Activated B cell treated with CpG ODN at 0.5 μM for 24 hours (primary cell): ENCODE results near the gene DDX1. TPM values are rescaled to one million over a fixed set of nuclear protein-coding genes. Genes with fewer than 3 reads are reported as not detected.
"Not testable (repeated sequence)": the region's sequence is repeated elsewhere in the genome, so short reads cannot be mapped to it uniquely, and the experiment has no call there.

Experiments used
- ATAC-seq: fragments of 200-7000 bp; cut with Tn5 transposase; one replicate; pipeline ENCODE4 v1.10.0; 2021; ENCODE audit warnings: low read depth, mild to moderate bottlenecking, moderate library complexity
- CTCF ChIA-PET: fragments of 350-600 bp; sonication (Branson Sonifier 250); formaldehyde crosslinking; loops from one replicate; lab custom pipeline; 2021; ENCODE audit warnings: antibody characterized with exemption; lab: Charles Lee
- POLR2A ChIA-PET: fragments of 350-600 bp; sonication (Branson Sonifier 250); formaldehyde crosslinking; loops from one replicate; lab custom pipeline; 2021; ENCODE audit warnings: antibody characterized with exemption; lab: Charles Lee
- DNase-seq: peaks from one replicate; pipeline ENCODE4 v3.0.0; 2022
- H3K27ac Mint-ChIP-seq: one replicate; pipeline ENCODE4 v1.8.0; 2020; ENCODE audit warnings: mixed read lengths
- H3K27me3 Mint-ChIP-seq: one replicate; pipeline ENCODE4 v1.8.0; 2021; ENCODE audit warnings: mixed read lengths
- H3K36me3 Mint-ChIP-seq: one replicate; pipeline ENCODE4 v1.8.0; 2021; ENCODE audit warnings: low read depth, mixed read lengths
- H3K4me1 Mint-ChIP-seq: one replicate; pipeline ENCODE4 v1.8.0; 2021; ENCODE audit warnings: mixed read lengths
- H3K4me3 Mint-ChIP-seq: one replicate; pipeline ENCODE4 v1.8.0; 2020; ENCODE audit warnings: mild to moderate bottlenecking, mixed read lengths
- H3K9me3 Mint-ChIP-seq: one replicate; pipeline ENCODE4 v1.8.0; 2020; ENCODE audit warnings: mixed read lengths
- CTCF ChIP-seq: fragments of 200-600 bp; IDR thresholded peaks from one replicate; pipeline ENCODE4 v1.8.0; 2022; ENCODE audit warnings: antibody characterized with exemption, mild to moderate bottlenecking
- intact Hi-C: fragments of 100-400 bp; cut with micrococcal nuclease; formaldehyde crosslinking; loops from one replicate; pipeline ENCODE4 v1.15.1; 2024
- total RNA-seq: library from RNA; stranded (reverse); gene quantifications from 2 replicates; pipeline ENCODE4 v1.2.3, GENCODE V29; 2022

Gene DDX1
- total RNA-seq, 1 donor from 2014 or later: 74.4 TPM

GRCh38 chr2:15619510-15619909 lies 27.8 kb downstream of the DDX1 start:
- no peak for DNase-seq
- Mint-ChIP-seq H3K27me3 (no peaks in the 10 kb centered on the region), H3K4me3 (no peak overlapping the region)

GRCh38 chr2:15619938-15620337 lies 28.3 kb downstream of the DDX1 start:
- ChIA-PET POLR2A (no interaction called here), CTCF (no interaction called here)
- H3K27ac Mint-ChIP-seq: no peak overlapping the region
- no peaks in the 10 kb centered on the region for H3K4me1 Mint-ChIP-seq
- peaks cover 72% of the 10 kb centered on the region for H3K36me3 Mint-ChIP-seq
- no peak overlapping the region for H3K4me3 Mint-ChIP-seq
- no peak for DNase-seq
- intact Hi-C loops: no loop called here
- no peaks in the 10 kb centered on the region for H3K9me3 Mint-ChIP-seq
- H3K27me3 Mint-ChIP-seq: no peaks in the 10 kb centered on the region
- TF ChIP-seq CTCF: no peak
- no peak for ATAC-seq

More at GRCh38 chr2:15619510-15619909, 27.8 kb downstream of the DDX1 start:
- ChIA-PET POLR2A (no interaction called here), CTCF (no interaction called here)
- intact Hi-C loops: no loop called here
- no peaks in the 10 kb centered on the region for H3K4me1 Mint-ChIP-seq
- H3K36me3 Mint-ChIP-seq: peaks cover 71% of the 10 kb centered on the region
- ATAC-seq: no peak
- TF ChIP-seq CTCF: no peak
- no peaks in the 10 kb centered on the region for H3K9me3 Mint-ChIP-seq
- no peak overlapping the region for H3K27ac Mint-ChIP-seq

GRCh38 chr2:15620340-15620739 lies 28.7 kb downstream of the DDX1 start:
- H3K27me3 Mint-ChIP-seq: no peaks in the 10 kb centered on the region
- intact Hi-C loops: no loop called here
- TF ChIP-seq CTCF: no peak
- DNase-seq (no peak), ATAC-seq (no peak)
- ChIA-PET POLR2A (no interaction called here), CTCF (no interaction called here)
- peaks cover 72% of the 10 kb centered on the region for H3K36me3 Mint-ChIP-seq
- no peak overlapping the region for H3K4me3 Mint-ChIP-seq
- no peaks in the 10 kb centered on the region for H3K4me1 Mint-ChIP-seq
- no peak overlapping the region for H3K27ac Mint-ChIP-seq
- H3K9me3 Mint-ChIP-seq: no peaks in the 10 kb centered on the region

GRCh38 chr2:15620857-15621471 lies 29.3 kb downstream of the DDX1 start:
- Mint-ChIP-seq H3K27ac (no peak overlapping the region), H3K36me3 (peaks cover 74% of the 10 kb centered on the region), H3K9me3 (no peaks in the 10 kb centered on the region), H3K27me3 (no peaks in the 10 kb centered on the region), H3K4me3 (no peak overlapping the region), H3K4me1 (no peaks in the 10 kb centered on the region)
- intact Hi-C loops: no loop called here
- ChIA-PET CTCF (no interaction called here), POLR2A (no interaction called here)
- DNase-seq: no peak
- no peak for ATAC-seq
- TF ChIP-seq CTCF: no peak

- intact Hi-C loops, H3K27ac Mint-ChIP-seq, H3K4me1 Mint-ChIP-seq, DNase-seq, ATAC-seq, H3K4me3 Mint-ChIP-seq, H3K9me3 Mint-ChIP-seq, H3K27me3 Mint-ChIP-seq, CTCF ChIA-PET, POLR2A ChIA-PET: not testable (repeated sequence)
- H3K36me3 Mint-ChIP-seq: peaks cover 74% of the 10 kb centered on the region
These were observed 29.8 kb downstream of the DDX1 start for GRCh38 chr2:15621472-15621870.

- H3K36me3 Mint-ChIP-seq: peaks cover 76% of the 10 kb centered on the region
- no peaks in the 10 kb centered on the region for H3K27me3 Mint-ChIP-seq
- ChIA-PET POLR2A (no interaction called here), CTCF (no interaction called here)
- ATAC-seq (no peak), DNase-seq (no peak)
- no peaks in the 10 kb centered on the region for H3K9me3 Mint-ChIP-seq
- no peak overlapping the region for H3K4me3 Mint-ChIP-seq
- H3K4me1 Mint-ChIP-seq: no peaks in the 10 kb centered on the region
- intact Hi-C loops: no loop called here
- H3K27ac Mint-ChIP-seq: no peak overlapping the region
- no peak for TF ChIP-seq CTCF
These were observed 30.5 kb downstream of the DDX1 start for GRCh38 chr2:15622214-15622613.
